ENCODE results near the gene TRIM71.

TRIM71 gene

DNA sequence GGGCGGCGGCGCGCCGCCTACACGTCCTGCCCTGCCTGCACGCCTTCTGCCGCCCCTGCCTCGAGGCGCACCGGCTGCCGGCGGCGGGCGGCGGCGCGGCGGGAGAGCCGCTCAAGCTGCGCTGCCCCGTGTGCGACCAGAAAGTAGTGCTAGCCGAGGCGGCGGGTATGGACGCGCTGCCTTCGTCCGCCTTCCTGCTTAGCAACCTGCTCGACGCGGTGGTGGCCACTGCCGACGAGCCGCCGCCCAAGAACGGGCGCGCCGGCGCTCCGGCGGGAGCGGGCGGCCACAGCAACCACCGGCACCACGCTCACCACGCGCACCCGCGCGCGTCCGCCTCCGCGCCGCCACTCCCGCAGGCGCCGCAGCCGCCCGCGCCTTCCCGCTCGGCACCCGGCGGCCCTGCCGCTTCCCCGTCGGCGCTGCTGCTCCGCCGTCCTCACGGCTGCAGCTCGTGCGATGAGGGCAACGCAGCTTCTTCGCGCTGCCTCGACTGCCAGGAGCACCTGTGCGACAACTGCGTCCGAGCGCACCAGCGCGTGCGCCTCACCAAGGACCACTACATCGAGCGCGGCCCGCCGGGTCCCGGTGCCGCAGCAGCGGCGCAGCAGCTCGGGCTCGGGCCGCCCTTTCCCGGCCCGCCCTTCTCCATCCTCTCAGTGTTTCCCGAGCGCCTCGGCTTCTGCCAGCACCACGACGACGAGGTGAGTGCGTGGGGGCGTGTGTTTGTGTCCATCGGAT, 602 bp downstream of the TRIM71 start:
- no peaks in the 10 kb centered on the region for H3K9me2 ChIP-seq (ENCODE audit: low read depth, low read length)
- no peaks in the 10 kb centered on the region for H3K79me2 ChIP-seq (ENCODE audit: insufficient read depth, low read length)
- H3K4me2 ChIP-seq (ENCODE audit: low read length) = no peak overlapping the region
- H3K9me3 ChIP-seq (ENCODE audit: low read length) = no peaks in the 10 kb centered on the region
- H3K36me3 ChIP-seq (ENCODE audit: insufficient read depth, low read length) = no peaks in the 10 kb centered on the region; the same call in 1 of the 2 replicates
- no peaks in the 10 kb centered on the region for H3K4me1 ChIP-seq (ENCODE audit: insufficient read depth, low read length, severe bottlenecking)
- no peak overlapping the region for H3K4me3 ChIP-seq (ENCODE audit: low read depth, low read length, poor library complexity, severe bottlenecking)
- no peak overlapping the region for H2AFZ ChIP-seq (ENCODE audit: low read length)
- H3K27me3 ChIP-seq (ENCODE audit: insufficient read depth, low read length) = no peaks in the 10 kb centered on the region; the same call in 1 of the 2 replicates
- H3K9ac ChIP-seq (ENCODE audit: low read length) = no peak overlapping the region
- H3F3A ChIP-seq (ENCODE audit: insufficient read depth, low read length) = no peaks in the 10 kb centered on the region
- H4K20me1 ChIP-seq (ENCODE audit: insufficient read depth, low read length) = no peaks in the 10 kb centered on the region
- TF ChIP-seq, protein P1, sequence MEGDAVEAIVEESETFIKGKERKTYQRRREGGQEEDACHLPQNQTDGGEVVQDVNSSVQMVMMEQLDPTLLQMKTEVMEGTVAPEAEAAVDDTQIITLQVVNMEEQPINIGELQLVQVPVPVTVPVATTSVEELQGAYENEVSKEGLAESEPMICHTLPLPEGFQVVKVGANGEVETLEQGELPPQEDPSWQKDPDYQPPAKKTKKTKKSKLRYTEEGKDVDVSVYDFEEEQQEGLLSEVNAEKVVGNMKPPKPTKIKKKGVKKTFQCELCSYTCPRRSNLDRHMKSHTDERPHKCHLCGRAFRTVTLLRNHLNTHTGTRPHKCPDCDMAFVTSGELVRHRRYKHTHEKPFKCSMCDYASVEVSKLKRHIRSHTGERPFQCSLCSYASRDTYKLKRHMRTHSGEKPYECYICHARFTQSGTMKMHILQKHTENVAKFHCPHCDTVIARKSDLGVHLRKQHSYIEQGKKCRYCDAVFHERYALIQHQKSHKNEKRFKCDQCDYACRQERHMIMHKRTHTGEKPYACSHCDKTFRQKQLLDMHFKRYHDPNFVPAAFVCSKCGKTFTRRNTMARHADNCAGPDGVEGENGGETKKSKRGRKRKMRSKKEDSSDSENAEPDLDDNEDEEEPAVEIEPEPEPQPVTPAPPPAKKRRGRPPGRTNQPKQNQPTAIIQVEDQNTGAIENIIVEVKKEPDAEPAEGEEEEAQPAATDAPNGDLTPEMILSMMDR (IDR thresholded peaks at IDR 0.05; ENCODE audit: low read length) = no peak
- no peak for TF ChIP-seq EZH2 (IDR thresholded peaks at IDR 0.05; ENCODE audit: borderline replicate concordance, low read length)
- no peak overlapping the region for H3K27ac ChIP-seq (ENCODE audit: low read depth, low read length, poor library complexity, severe bottlenecking)

DNA sequence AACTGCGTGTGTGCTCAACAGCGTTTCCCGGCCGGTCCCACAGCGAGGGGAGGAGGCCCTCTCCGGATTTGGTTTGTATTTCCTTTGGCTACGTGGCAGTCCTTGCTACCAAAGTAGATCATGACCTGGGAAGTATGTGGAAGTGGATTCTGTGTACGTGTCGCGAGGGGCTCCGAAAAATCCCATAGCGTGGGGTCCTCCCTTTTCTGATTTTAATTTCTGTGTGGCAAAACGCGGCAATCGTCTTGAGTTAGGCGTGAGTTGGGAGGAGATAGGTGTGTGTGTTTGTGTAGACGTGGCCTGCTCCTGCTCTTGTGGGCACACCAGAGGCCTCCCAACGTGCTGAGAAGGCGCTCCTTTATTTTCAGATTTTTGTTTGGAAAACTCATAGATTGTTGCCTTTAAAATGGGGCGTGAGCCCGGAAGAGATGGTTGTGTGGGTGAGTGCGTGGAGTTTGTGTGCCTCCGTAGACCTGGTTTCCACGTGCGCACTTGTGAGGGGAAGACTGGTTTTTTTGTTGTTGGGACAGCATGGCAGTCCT, 1.2 kb downstream of the TRIM71 start:
- H3K79me2 ChIP-seq (ENCODE audit: insufficient read depth, low read length) = no peaks in the 10 kb centered on the region
- no peak overlapping the region for H3K4me2 ChIP-seq (ENCODE audit: low read length)

DNA sequence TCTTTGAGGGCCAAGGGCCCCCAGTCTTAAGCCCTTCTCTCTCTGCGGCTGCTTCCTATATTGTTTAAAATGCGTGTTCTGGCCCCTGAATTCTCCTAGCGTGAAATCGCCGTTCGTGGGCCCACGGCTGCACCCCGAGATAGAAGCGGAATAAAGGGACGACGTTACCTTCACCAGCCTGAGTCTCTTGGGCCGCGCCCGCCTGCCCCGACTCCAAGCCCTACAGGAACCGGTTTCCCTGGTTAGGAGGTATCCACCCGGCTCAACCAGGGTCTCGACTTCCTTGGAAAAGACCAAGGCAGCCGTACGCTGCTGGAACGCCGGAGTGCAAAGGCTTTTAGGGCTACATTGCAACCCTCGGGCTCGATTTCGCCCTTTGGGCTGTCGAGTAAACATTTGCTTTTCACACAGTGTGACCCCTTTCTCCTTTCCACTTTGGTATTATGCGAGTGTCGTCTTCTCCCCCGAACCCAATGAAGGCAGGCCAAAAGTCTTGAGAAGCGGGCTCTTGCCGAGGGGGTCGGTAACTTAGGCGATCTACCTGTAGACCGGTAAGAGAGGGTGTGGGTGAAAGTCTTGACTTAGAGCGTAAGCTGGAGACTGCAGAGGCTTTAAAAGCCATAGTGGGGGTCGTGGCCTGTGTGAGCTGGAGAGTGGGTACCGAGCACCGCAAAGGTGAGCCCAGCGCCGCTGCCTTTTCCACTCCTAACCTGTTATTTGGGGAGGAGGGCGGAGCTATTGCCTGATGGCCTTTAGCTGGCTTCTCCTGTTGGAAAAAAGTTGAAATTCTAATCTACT, 2.0 kb downstream of the TRIM71 start:
- no peak overlapping the region for H3K27ac ChIP-seq (ENCODE audit: low read depth, low read length, poor library complexity, severe bottlenecking)
- no peaks in the 10 kb centered on the region; the same call in 1 of the 2 replicates for H3K27me3 ChIP-seq (ENCODE audit: insufficient read depth, low read length)
- no peak overlapping the region for H3K9ac ChIP-seq (ENCODE audit: low read length)
- H2AFZ ChIP-seq (ENCODE audit: low read length) = no peak overlapping the region
- H3K9me3 ChIP-seq (ENCODE audit: low read length) = no peaks in the 10 kb centered on the region
- no peaks in the 10 kb centered on the region for H4K20me1 ChIP-seq (ENCODE audit: insufficient read depth, low read length)
- H3F3A ChIP-seq (ENCODE audit: insufficient read depth, low read length) = no peaks in the 10 kb centered on the region
- no peak overlapping the region for H3K4me3 ChIP-seq (ENCODE audit: low read depth, low read length, poor library complexity, severe bottlenecking)
- no peaks in the 10 kb centered on the region for H3K9me2 ChIP-seq (ENCODE audit: low read depth, low read length)
- no peak for TF ChIP-seq EZH2 (IDR thresholded peaks at IDR 0.05; ENCODE audit: borderline replicate concordance, low read length)
- TF ChIP-seq, protein P1 (IDR thresholded peaks at IDR 0.05; ENCODE audit: low read length) = no peak
- no peaks in the 10 kb centered on the region; the same call in 1 of the 2 replicates for H3K36me3 ChIP-seq (ENCODE audit: insufficient read depth, low read length)
- no peak overlapping the region for H3K4me2 ChIP-seq (ENCODE audit: low read length)
- H3K79me2 ChIP-seq (ENCODE audit: insufficient read depth, low read length) = no peaks in the 10 kb centered on the region
- no peaks in the 10 kb centered on the region for H3K4me1 ChIP-seq (ENCODE audit: insufficient read depth, low read length, severe bottlenecking)

More for the DNA sequence above, 1.2 kb downstream of the TRIM71 start:
- TF ChIP-seq EZH2 (IDR thresholded peaks at IDR 0.05; ENCODE audit: borderline replicate concordance, low read length) = no peak
- TF ChIP-seq, protein P1 (IDR thresholded peaks at IDR 0.05; ENCODE audit: low read length) = no peak
- no peaks in the 10 kb centered on the region for H3K9me2 ChIP-seq (ENCODE audit: low read depth, low read length)
- no peaks in the 10 kb centered on the region; the same call in 1 of the 2 replicates for H3K36me3 ChIP-seq (ENCODE audit: insufficient read depth, low read length)
- H3K9ac ChIP-seq (ENCODE audit: low read length) = no peak overlapping the region
- no peak overlapping the region for H3K27ac ChIP-seq (ENCODE audit: low read depth, low read length, poor library complexity, severe bottlenecking)
- H2AFZ ChIP-seq (ENCODE audit: low read length) = no peak overlapping the region
- H3K27me3 ChIP-seq (ENCODE audit: insufficient read depth, low read length) = no peaks in the 10 kb centered on the region; the same call in 1 of the 2 replicates
- no peaks in the 10 kb centered on the region for H4K20me1 ChIP-seq (ENCODE audit: insufficient read depth, low read length)
- H3K9me3 ChIP-seq (ENCODE audit: low read length) = no peaks in the 10 kb centered on the region
- H3F3A ChIP-seq (ENCODE audit: insufficient read depth, low read length) = no peaks in the 10 kb centered on the region
- no peak overlapping the region for H3K4me3 ChIP-seq (ENCODE audit: low read depth, low read length, poor library complexity, severe bottlenecking)
- no peaks in the 10 kb centered on the region for H3K4me1 ChIP-seq (ENCODE audit: insufficient read depth, low read length, severe bottlenecking)
